H9 (cell line): ENCODE measurements around the gene HCAR3. TPM values are rescaled to one million over a fixed set of nuclear protein-coding genes. Genes with fewer than 3 reads are reported as not detected.

Experiments used
- DNase-seq: peaks from one replicate; pipeline ENCODE4 v3.0.0-alpha.2; 2017
- H2AFZ ChIP-seq: one replicate; pipeline ENCODE4 v1.6.1; 2013; ENCODE audit warnings: mild to moderate bottlenecking, low read length, control low read depth, moderate library complexity
- H2AK5ac ChIP-seq: 2 replicates; pipeline ENCODE4 v1.6.1; 2013; ENCODE audit warnings: low read length, control low read depth, mixed read lengths; ENCODE audit not compliant: insufficient read length
- H2BK120ac ChIP-seq: one replicate; pipeline ENCODE4 v1.6.1; 2013; ENCODE audit warnings: low read depth, mild to moderate bottlenecking, low read length, control low read depth, inconsistent platforms; ENCODE audit not compliant: poor library complexity, severe bottlenecking
- H2BK12ac ChIP-seq: 2 replicates; pipeline ENCODE4 v1.6.1; 2013; ENCODE audit warnings: low read length, control low read depth, mixed read lengths, low read depth; ENCODE audit not compliant: insufficient read length
- H2BK15ac ChIP-seq: 2 replicates; pipeline ENCODE4 v1.6.1; 2013; ENCODE audit warnings: low read depth, low read length, control low read depth
- H2BK20ac ChIP-seq: one replicate; pipeline ENCODE4 v1.6.1; 2013; ENCODE audit warnings: low read depth, mild to moderate bottlenecking, low read length, control low read depth, inconsistent platforms; ENCODE audit not compliant: poor library complexity, severe bottlenecking
- H2BK5ac ChIP-seq: 2 replicates; pipeline ENCODE4 v1.6.1; 2013; ENCODE audit warnings: low read length, control low read depth, mixed read lengths; ENCODE audit not compliant: insufficient read length
- H3K14ac ChIP-seq: 2 replicates; pipeline ENCODE4 v1.6.1; 2013; ENCODE audit warnings: low read length, control low read depth; ENCODE audit not compliant: insufficient read depth
- H3K18ac ChIP-seq: 2 replicates; pipeline ENCODE4 v1.6.1; 2013; ENCODE audit warnings: low read depth, mild to moderate bottlenecking, mixed read lengths, low read length, control low read depth; ENCODE audit not compliant: insufficient read length
- H3K23ac ChIP-seq: 2 replicates; pipeline ENCODE4 v1.6.1; 2013; ENCODE audit warnings: low read length, control low read depth, mixed read lengths, low read depth; ENCODE audit not compliant: insufficient read length
- H3K23me2 ChIP-seq: 2 replicates; pipeline ENCODE4 v1.6.1; 2013; ENCODE audit warnings: low read depth, mild to moderate bottlenecking, mixed read lengths, low read length, control low read depth; ENCODE audit not compliant: insufficient read length, poor library complexity, severe bottlenecking
- H3K27ac ChIP-seq: 2 replicates; pipeline ENCODE4 v1.5.1; 2013; ENCODE audit warnings: low read length, control low read depth, mixed read lengths, low read depth; ENCODE audit not compliant: insufficient read length
- H3K27me3 ChIP-seq: 2 replicates; pipeline ENCODE4 v1.6.1; 2013; ENCODE audit warnings: low read length, control low read depth, inconsistent platforms; ENCODE audit not compliant: insufficient read depth
- H3K4ac ChIP-seq: 2 replicates; pipeline ENCODE4 v1.6.1; 2013; ENCODE audit warnings: low read depth, mild to moderate bottlenecking, control low read depth, inconsistent platforms, low read length, moderate library complexity
- H3K4me1 ChIP-seq: 2 replicates; pipeline ENCODE4 v1.6.1; 2013; ENCODE audit warnings: low read length, control low read depth, inconsistent platforms; ENCODE audit not compliant: insufficient read depth
- H3K4me2 ChIP-seq: 2 replicates; pipeline ENCODE4 v1.6.1; 2013; ENCODE audit warnings: low read length, control low read depth, mixed read lengths; ENCODE audit not compliant: insufficient read length, insufficient read depth
- H3K56ac ChIP-seq: 2 replicates; pipeline ENCODE4 v1.6.1; 2013; ENCODE audit warnings: low read depth, mild to moderate bottlenecking, mixed read lengths, low read length, control low read depth; ENCODE audit not compliant: insufficient read length
- H3K79me1 ChIP-seq: 2 replicates; pipeline ENCODE4 v1.6.1; 2013; ENCODE audit warnings: low read depth, mild to moderate bottlenecking, moderate library complexity, low read length, control low read depth, inconsistent platforms; ENCODE audit not compliant: insufficient read depth, poor library complexity, severe bottlenecking
- H3K79me2 ChIP-seq: 2 replicates; pipeline ENCODE4 v1.6.1; 2013; ENCODE audit warnings: low read length, control low read depth, inconsistent platforms; ENCODE audit not compliant: insufficient read depth
- H3K9ac ChIP-seq: 2 replicates; pipeline ENCODE4 v1.6.1; 2013; ENCODE audit warnings: low read length, control low read depth, mixed read lengths; ENCODE audit not compliant: insufficient read length; ENCODE audit errors: extremely low read depth
- H3K9me3 ChIP-seq: one replicate; pipeline ENCODE4 v1.6.1; 2013; ENCODE audit warnings: low read depth, low read length, inconsistent platforms; ENCODE audit not compliant: control insufficient read depth
- H3T11ph ChIP-seq: one replicate; pipeline ENCODE4 v1.6.1; 2013; ENCODE audit warnings: mild to moderate bottlenecking, low read length, control low read depth, inconsistent platforms
- H4K20me1 ChIP-seq: one replicate; pipeline ENCODE4 v1.6.1; 2013; ENCODE audit not compliant: control insufficient read depth, insufficient read length, insufficient read depth
- H4K5ac ChIP-seq: 2 replicates; pipeline ENCODE4 v1.6.1; 2013; ENCODE audit warnings: low read depth, mild to moderate bottlenecking, mixed read lengths, low read length, control low read depth; ENCODE audit not compliant: insufficient read length
- H4K8ac ChIP-seq: replicated peaks from 2 replicates; pipeline ENCODE4 v1.6.1; 2013; ENCODE audit warnings: low read length, control low read depth, mixed read lengths, low read depth; ENCODE audit not compliant: insufficient read length
- H4K91ac ChIP-seq: 2 replicates; pipeline ENCODE4 v1.6.1; 2013; ENCODE audit warnings: low read depth, mild to moderate bottlenecking, moderate library complexity, mixed read lengths, low read length, control low read depth; ENCODE audit not compliant: insufficient read length
- H3K27ac Mint-ChIP-seq, 3 experiments: 2 replicates in 2 of 3; 3 replicates in 1 of 3; pipeline ENCODE4 v1.8.0; 2020 to 2021; ENCODE audit warnings: mixed read lengths in 3 of 3, mild to moderate bottlenecking in 1 of 3, moderate library complexity in 1 of 3
- H3K27me3 Mint-ChIP-seq: 2 replicates; pipeline ENCODE4 v1.8.0; 2021; ENCODE audit warnings: low read depth, mild to moderate bottlenecking, moderate library complexity, mixed read lengths
- H3K36me3 Mint-ChIP-seq, 3 experiments: 2 replicates in 2 of 3; 3 replicates in 1 of 3; pipeline ENCODE4 v1.8.0; 2020 to 2021; ENCODE audit warnings: low read depth in 3 of 3, mixed read lengths in 3 of 3; ENCODE audit not compliant: insufficient read depth in 1 of 3
- H3K4me1 Mint-ChIP-seq, 2 experiments: 2 replicates each; pipeline ENCODE4 v1.8.0; 2020; ENCODE audit warnings: mixed read lengths in 2 of 2
- H3K4me3 Mint-ChIP-seq, 2 experiments: 2 replicates in 1 of 2; 3 replicates in 1 of 2; pipeline ENCODE4 v1.8.0; 2020 to 2021; ENCODE audit warnings: mild to moderate bottlenecking in 2 of 2, mixed read lengths in 2 of 2, moderate library complexity in 1 of 2
- H3K9me3 Mint-ChIP-seq, 2 experiments: 2 replicates in 1 of 2; 3 replicates in 1 of 2; pipeline ENCODE4 v1.8.0; 2020; ENCODE audit warnings: mild to moderate bottlenecking in 2 of 2, mixed read lengths in 2 of 2, moderate library complexity in 1 of 2
- WGBS: extraction: QIAGEN DNeasy Blood & Tissue Kit; methylation state at CpG from one replicate; pipeline ENCODE4 v1.1.7; 2013; ENCODE audit warnings: missing lambda C conversion rate, low lambda C conversion rate, mixed read lengths; ENCODE audit not compliant: insufficient read length; ENCODE audit errors: extremely low coverage; 5-methylcytosine and 5-hydroxymethylcytosine counted together
- total RNA-seq: library from RNA; stranded (reverse); gene quantifications from 2 replicates; pipeline ENCODE4 v1.2.1, GENCODE V29; 2021
- TF ChIP-seq, protein P1 (sequence below): fragments of 200-600 bp; sonication (generic); conservative IDR thresholded peaks from 3 replicates; pipeline ENCODE4 v1.8.0; 2021; ENCODE audit warnings: antibody characterized with exemption, mild to moderate bottlenecking

HCAR3 gene
- total RNA-seq, 1 experiment from 2014 or later = not detected

DNA sequence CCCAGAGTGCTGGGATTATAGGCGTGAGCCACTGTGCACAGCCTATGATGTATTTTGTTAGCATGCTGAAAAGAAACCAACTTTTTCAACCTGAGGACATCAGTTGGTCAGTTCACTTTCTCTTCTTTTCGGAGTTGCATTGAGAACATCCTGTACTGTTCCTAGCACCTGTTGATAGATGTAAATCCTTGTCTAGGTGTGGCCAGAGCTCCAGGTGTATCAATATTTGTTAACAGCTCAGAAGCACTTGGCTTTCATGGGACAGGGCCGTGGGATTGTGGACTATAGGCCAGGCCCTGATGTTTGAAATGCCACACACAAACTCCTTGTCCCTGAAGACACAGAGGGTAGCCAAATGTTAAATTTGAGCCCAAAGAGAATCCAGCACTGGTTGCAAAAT, 28.3 kb downstream of the HCAR3 start:
- H2AFZ ChIP-seq = no peak overlapping the region
- no peak overlapping the region for H4K5ac ChIP-seq
- no peak overlapping the region for H3K56ac ChIP-seq
- DNase-seq = no peak
- no peak overlapping the region for H2AK5ac ChIP-seq
- H3K27me3 Mint-ChIP-seq = peaks cover under 1% of the 10 kb centered on the region
- H4K20me1 ChIP-seq = no peaks in the 10 kb centered on the region
- no CpG with 5 or more reads among the region's 3 CpGs for WGBS
- no peak overlapping the region for H3K9ac ChIP-seq
- H3K4me2 ChIP-seq = no peak overlapping the region
- H3K4me1 Mint-ChIP-seq = peaks cover 3 to 22% of the 10 kb centered on the region in 2 experiments
- no peak overlapping the region for H3K27ac Mint-ChIP-seq
- H3K79me1 ChIP-seq = no peaks in the 10 kb centered on the region
- H3K4me3 Mint-ChIP-seq = no peak overlapping the region
- H3K23me2 ChIP-seq = no peaks in the 10 kb centered on the region
- no peak overlapping the region for H3K27ac ChIP-seq
- no peak overlapping the region for H3K14ac ChIP-seq
- no peak overlapping the region for H3K18ac ChIP-seq
- no peak overlapping the region for H4K8ac ChIP-seq
- H2BK120ac ChIP-seq = no peak overlapping the region
- H2BK12ac ChIP-seq = no peak overlapping the region
- no peak overlapping the region for H2BK5ac ChIP-seq
- no peaks in the 10 kb centered on the region for H3K36me3 Mint-ChIP-seq
- TF ChIP-seq, protein P1, sequence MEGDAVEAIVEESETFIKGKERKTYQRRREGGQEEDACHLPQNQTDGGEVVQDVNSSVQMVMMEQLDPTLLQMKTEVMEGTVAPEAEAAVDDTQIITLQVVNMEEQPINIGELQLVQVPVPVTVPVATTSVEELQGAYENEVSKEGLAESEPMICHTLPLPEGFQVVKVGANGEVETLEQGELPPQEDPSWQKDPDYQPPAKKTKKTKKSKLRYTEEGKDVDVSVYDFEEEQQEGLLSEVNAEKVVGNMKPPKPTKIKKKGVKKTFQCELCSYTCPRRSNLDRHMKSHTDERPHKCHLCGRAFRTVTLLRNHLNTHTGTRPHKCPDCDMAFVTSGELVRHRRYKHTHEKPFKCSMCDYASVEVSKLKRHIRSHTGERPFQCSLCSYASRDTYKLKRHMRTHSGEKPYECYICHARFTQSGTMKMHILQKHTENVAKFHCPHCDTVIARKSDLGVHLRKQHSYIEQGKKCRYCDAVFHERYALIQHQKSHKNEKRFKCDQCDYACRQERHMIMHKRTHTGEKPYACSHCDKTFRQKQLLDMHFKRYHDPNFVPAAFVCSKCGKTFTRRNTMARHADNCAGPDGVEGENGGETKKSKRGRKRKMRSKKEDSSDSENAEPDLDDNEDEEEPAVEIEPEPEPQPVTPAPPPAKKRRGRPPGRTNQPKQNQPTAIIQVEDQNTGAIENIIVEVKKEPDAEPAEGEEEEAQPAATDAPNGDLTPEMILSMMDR = no peak
- H2BK20ac ChIP-seq = no peak overlapping the region
- H3K9me3 Mint-ChIP-seq = no peaks in the 10 kb centered on the region
- H4K91ac ChIP-seq = no peak overlapping the region
- H3K23ac ChIP-seq = no peak overlapping the region
- no peak overlapping the region for H2BK15ac ChIP-seq
- H3K9me3 ChIP-seq = no peaks in the 10 kb centered on the region
- no peaks in the 10 kb centered on the region for H3K79me2 ChIP-seq
- no peak overlapping the region for H3T11ph ChIP-seq
- no peaks in the 10 kb centered on the region for H3K27me3 ChIP-seq
- no peak overlapping the region for H3K4ac ChIP-seq
- H3K4me1 ChIP-seq = no peaks in the 10 kb centered on the region; the same call in 1 of the 2 replicates
